LNCaP clone FGC (cell line): ENCODE measurements around the gene CASKIN1.

Experiments
- DNase-seq: peaks from one replicate; pipeline ENCODE4 v3.0.0-alpha.2; 2011; ENCODE audit warnings: low read depth
- H3K4me3 ChIP-seq: 2 replicates; pipeline ENCODE4 v1.5.1; 2011; ENCODE audit warnings: mild to moderate bottlenecking, low read depth, low read length, control low read depth
- TF ChIP-seq, protein P1 (sequence below): IDR thresholded peaks from 2 replicates; pipeline ENCODE4 v1.5.1; 2012; ENCODE audit warnings: mild to moderate bottlenecking; ENCODE audit not compliant: control insufficient read depth, insufficient read depth; ENCODE audit errors: extremely low read depth

Gene CASKIN1

DNA sequence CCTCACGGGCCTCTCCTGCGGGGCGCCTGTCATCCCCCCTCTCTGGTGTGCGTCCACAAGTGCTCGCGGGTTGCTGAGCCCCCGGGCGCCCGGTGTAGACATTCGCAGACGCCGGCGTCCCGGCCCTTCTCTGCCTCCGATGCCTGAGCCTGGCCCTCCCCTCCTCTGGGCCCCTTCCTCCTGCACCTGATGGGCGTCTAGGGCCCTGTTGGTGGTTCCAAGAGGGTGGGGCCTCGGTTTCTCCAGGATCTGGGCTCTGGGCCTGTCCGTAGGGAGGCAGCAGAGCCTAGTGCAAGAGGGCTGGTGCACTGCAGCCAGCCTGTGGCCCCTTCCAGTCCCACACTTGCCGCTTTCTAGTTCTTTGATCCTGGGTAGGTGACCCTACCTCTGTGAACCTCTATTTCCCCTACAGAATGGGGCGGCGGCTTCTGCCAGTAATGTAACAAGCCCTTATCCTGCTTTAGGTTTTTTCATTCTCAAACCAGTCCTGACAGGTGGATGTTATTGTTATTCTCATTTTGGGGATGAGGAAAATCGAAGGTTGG is 27.6 kb upstream of the CASKIN1 start:
- TF ChIP-seq, protein P1, sequence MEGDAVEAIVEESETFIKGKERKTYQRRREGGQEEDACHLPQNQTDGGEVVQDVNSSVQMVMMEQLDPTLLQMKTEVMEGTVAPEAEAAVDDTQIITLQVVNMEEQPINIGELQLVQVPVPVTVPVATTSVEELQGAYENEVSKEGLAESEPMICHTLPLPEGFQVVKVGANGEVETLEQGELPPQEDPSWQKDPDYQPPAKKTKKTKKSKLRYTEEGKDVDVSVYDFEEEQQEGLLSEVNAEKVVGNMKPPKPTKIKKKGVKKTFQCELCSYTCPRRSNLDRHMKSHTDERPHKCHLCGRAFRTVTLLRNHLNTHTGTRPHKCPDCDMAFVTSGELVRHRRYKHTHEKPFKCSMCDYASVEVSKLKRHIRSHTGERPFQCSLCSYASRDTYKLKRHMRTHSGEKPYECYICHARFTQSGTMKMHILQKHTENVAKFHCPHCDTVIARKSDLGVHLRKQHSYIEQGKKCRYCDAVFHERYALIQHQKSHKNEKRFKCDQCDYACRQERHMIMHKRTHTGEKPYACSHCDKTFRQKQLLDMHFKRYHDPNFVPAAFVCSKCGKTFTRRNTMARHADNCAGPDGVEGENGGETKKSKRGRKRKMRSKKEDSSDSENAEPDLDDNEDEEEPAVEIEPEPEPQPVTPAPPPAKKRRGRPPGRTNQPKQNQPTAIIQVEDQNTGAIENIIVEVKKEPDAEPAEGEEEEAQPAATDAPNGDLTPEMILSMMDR: 0 out of 2 replicates have a peak, but pooled peaks have one; percentile 18
- DNase-seq: no peak
- H3K4me3 ChIP-seq: peak overlapping the region; percentile 72

DNA sequence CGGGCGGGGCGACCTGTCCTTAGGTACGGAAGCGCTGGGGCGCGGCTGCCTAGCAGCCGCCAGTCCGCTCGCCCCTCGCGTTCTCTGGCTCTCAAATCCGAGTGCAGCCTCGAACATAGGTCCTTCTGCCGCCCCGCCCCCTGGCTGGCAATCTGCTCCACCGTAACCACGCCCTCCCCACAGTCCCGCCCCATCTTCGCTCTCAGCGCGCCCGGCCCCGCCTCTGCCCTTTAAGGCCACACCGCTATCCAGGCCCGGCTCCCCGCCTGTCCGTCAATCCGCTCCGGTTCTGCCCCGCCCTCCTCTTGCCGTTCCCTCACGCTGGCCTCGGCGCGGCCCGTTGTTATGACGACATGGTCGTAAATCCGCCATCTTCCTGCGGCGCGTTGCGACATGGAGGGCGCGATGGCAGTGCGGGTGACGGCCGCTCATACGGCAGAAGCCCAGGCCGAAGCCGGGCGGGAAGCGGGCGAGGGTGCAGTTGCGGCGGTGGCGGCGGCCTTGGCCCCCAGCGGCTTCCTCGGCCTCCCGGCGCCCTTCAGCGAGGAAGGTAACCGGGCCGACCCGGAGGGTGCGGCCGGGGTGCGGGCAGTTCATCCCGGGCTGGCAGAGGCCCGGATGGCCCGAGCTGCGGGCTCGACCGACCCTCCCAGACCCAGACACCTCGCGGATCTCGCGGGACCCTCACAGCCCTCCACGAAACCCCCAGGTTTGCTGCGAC is 27.0 kb upstream of the CASKIN1 start, which contains the start of gene E4F1:
E4F1 (plus strand) TSS at position 371 of the 721 bp plus-strand sequence; CDS start at position 394, 23 bp downstream.
- DNase-seq: peak; percentile 98
- TF ChIP-seq, protein P1: no peak
- peak within 1 kb of the TSS; percentile 72 for H3K4me3 ChIP-seq

DNA sequence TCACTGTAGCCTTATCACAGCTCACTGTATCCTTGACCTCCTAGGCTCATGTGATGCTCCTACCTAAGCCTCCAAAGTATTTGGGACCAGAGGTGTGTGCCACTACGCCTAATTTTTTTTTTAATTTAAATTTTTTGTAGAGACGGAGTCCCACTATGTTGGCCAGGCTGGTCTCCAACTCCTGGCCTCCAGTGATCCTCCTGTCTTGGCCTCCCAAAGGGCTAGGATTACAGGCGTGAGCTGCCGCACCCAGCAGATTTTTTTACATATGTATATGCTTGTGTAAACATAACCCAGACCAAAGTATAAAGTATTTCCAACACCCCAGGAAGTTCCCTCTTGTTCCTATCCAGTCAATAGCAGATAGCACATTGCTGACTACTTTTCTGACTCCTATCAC is 19.9 kb upstream of the CASKIN1 start:
- DNase-seq: no peak
- H3K4me3 ChIP-seq: no peak overlapping the region
- TF ChIP-seq, protein P1: no peak

DNA sequence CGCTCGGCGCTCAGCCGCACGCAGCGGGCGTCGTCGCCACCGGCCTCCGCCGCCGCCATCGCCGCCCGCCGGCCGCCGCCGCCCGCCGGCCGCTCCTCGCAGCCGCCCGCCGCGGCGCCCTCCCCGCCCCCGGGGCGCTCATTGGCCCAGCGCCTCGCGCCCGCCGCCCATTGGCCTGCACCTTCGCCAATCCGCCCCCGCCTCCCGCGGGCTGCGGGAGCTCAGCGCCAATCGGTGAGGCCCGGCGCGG is 18.2 kb upstream of the CASKIN1 start, which contains the start of gene PGP:
PGP (minus strand) TSS at position 122 of the 250 bp plus-strand sequence; CDS start at position 59, 63 bp downstream.
- H3K4me3 ChIP-seq: peak within 1 kb of the TSS; percentile 71
- no peak for DNase-seq
- TF ChIP-seq, protein P1: no peak

DNA sequence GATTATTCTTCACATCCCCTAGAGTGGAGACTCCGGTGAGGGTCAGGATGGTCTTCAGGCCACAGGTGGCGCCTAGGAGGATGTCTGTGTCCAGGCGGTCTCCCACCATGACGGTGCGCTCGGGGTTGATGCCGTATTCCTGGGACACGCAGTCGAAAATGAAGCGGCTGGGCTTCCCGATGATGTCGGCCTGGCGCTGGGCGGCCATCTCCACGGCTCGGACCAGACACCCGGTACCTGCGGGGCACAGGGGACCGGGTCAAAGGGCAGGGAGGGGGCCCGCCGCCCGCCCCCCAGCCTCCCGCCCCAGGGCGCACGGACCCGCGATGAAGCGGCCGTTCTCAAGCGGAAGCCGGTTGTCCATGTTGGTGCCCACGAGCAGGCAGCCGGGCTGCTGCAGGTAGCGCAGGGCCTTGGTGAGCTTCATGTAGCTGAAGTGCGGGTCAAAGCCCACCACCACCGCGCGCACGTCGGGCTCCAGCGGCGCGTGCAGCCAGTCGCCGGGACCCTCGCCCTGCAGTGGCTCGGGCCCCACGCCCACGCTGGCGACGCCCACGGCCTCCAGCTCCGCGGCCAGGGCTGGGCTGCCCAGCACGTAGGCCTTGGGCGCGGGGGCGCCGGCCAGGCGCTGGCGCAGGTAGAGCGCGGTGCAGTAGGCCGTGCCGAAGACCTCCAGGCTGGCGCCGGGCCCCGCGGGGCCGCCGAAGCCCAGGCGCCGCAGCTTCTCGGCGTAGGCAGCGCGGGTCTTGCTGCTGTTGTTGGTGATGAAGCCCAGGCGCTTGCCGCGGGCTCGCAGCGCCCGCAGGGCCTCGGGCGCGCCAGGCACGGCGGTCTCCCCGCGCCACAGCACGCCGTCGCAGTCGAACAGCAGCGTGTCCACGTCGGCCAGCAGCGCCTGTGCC is 17.7 kb upstream of the CASKIN1 start:
- no peak for DNase-seq

More for the DNA sequence above, 17.7 kb upstream of the CASKIN1 start:
- TF ChIP-seq, protein P1: no peak
- peak overlapping the region; percentile 66 for H3K4me3 ChIP-seq
